Activated CD4-positive, alpha-beta T cell treated with anti-CD3 and anti-CD28 coated beads, Interleukin-2, amount 50 U/mL, for 24 hours (primary cell): ENCODE measurements around the gene OR2M2.

Experiments
- DNase-seq, 2 donors: peaks; one replicate each; pipeline ENCODE4 v3.0.0-alpha.2; 2020; ENCODE audit warnings: low read depth in 1 of 2, low spot score in 1 of 2

OR2M2 gene, protein sequence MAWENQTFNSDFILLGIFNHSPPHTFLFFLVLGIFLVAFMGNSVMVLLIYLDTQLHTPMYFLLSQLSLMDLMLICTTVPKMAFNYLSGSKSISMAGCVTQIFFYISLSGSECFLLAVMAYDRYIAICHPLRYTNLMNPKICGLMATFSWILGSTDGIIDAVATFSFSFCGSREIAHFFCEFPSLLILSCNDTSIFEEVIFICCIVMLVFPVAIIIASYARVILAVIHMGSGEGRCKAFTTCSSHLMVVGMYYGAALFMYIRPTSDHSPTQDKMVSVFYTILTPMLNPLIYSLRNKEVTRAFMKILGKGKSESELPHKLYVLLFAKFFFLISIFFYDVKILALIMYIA

DNA sequence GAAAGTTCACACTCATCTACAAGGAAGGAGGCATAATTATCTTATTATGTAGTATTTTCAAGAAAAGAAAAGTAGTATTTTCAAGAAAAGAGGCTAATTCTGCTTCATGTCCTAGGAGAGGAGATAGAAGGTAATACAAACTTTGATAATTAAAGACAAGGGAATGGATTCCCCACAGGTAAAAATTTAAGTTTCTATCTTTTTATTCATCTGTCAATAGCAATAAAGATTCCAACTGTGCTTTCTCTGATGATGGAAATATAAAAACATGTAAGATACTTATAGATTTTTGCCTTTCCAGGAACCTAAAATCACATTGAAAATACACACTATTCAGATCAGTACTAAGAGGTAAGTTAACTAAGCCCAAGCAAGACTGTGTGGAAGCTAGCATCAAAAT lies at the start of gene OR2M2:
TSS of gene OR2M2 (plus strand) at position 301 of the 400 bp plus-strand sequence. CDS start 5,165 bp downstream, outside the sequence.
- DNase-seq, result no peak

DNA sequence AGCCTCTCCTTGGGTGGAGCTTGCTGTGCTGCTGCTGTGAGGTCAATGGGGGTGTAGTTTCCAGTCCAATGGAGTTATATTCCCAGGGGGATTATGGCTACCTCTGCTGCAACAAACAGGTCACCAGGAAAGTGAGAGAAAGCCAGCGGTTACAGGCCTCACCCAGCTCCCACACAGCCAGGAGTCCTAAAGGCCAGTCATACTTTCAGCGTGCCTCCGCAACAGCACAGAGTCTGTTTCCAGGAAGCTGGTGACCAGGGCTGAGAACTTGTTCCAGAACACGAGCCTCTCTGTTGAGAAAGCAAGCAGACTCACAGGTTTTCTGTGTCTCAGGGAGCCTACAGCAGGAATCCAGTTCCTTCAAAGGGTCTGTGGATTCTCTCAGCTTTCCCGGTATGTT lies 47.0 kb upstream of the OR2M2 start:
- DNase-seq, result no peak

DNA sequence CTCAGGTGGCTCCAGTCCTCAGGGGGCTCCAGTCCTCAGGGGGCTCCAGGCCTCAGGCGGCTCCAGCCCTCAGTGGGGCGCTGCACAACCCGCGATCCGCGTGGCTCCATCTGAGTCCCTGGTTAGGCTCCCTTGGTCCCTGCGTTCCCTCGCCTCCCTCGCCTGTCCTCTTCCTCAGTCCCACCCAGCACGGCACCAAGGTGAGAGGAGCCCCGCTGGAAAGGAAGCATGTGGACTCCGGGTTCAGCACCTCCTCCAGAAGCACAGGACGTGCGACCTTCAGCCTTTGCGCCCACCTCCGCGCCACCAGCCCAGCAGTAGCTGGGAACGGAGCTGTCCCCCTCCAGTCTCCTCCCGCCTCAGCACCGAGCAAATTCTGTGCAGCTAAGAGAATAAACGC lies 37.8 kb upstream of the OR2M2 start:
- no peak for DNase-seq

DNA sequence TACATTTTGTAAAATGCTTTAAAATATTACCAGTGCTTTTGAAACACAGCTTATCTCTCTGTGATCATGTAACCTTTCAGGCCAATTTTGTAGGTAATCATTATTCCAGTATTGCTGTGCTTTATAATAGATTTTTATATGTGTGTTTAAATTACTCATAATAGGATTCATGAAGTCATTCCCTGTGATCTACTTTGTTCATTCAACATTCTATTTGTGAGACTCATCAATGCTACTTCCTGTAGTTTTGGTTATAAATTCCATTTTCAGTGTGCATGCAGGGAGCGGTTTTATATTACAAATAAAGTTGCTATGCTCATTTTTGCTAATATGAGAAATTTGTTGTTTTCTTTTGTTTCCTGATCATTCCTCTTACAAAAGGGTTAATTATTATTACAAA lies 33.8 kb upstream of the OR2M2 start:
- DNase-seq, result no peak

DNA sequence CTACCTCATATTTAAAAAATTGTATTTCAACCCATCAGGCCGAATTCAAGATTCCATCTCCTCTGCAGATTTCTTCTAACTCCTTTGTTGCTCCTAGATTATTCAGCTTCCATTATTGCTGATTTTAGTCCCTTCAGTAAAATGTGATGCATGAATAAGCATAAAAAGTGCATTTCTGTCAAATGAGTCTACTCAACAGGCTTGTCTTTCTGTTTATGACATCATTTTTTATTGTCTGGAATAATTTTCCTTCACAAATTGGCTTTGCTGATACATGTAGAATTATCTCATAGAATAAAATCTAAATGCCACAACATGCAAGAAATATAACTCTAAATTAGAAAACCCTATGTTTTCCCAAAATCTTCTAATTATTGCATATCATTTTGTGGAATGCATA lies 31.3 kb upstream of the OR2M2 start:
- no peak for DNase-seq

DNA sequence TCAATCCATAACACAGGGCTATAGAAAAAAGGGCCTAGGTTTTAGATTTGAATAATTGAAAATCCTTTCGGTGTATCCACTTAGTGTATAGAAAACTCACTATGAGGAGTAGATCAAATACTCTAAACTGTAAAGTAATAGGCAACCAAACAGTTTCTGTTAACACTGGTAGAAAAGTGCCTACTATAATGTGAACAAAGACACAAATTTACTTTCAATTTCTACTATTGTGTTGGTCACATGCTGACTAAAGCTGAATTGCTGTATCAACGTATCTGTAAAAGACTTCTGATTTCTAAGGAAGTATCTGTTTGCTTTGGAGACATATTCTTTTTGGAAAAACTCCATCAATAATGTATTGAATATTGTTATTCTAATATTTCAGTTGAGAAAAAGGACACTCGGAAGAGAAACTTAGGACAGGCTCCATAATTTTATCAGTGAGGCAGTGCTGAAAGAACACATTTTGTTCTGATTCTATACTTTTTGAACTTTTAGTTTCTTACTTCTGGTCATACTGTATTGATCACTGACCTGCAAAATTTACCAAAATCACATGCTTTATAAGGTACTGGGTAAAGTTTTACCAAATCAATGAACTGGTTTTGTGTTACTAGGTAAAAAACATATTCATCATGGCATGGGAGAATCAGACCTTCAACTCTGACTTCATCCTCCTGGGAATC lies 30.0 kb upstream of the OR2M2 start, which contains the start of gene OR2M5:
TSS of gene OR2M5 (plus strand) at position 636 of the 686 bp plus-strand sequence. CDS start at position 636, 0 bp downstream.
- DNase-seq, result no peak

DNA sequence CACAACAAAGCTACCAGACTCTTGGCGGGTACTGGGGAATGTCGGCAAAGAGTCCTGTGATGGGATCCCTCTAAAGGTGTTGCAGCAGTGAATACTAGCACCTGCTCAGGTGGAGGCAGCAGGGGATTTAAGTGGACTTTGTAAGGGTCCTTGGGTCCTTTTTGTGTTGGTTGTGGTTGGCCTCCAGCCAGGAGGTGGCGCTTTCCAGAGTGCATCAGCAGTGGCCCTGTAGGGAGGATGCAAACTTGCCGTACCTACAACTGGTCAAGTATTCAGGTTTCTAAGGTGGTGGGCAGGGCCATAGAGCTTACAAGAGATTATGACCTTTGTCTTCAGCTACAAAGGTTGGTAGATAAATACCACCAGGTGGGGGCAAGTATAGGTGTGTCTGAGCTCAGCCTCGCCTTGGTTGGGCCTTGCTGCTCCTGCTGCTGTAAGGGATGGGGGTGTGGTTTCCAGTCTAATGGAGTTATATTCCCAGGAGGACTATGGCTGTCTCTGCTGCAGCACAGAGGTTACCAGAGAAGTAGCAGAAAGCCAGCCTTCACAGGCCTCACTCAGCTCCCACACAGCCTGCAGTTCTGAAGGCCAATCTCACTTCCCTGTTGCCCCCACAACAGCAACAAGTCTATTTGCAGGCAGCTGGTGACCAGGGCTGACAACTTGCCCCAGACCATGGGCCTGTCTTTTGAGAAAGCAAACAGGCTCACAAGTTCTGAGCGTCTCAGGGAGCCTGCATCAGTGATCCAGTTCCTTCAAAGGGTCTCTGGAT lies 22.4 kb upstream of the OR2M2 start:
- no peak for DNase-seq

DNA sequence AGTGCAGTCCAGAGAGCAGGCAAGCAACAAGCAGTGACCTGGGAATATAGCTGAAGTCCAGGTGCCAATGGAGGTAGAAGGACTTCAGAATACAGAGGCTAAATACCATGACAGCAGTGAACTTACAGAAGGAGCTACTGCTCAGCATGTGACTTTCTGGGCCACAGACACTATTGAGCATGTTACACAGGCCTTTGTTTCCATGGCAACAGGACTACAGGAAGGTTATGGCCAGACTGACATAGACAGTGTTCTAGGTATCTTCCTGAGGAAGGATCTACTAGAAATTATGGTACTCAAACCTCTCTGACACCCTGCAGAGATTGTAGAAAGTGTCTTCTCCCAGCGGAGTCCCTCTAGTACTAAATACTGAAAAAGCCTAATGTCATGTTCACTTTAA lies 18.7 kb upstream of the OR2M2 start:
- no peak for DNase-seq

DNA sequence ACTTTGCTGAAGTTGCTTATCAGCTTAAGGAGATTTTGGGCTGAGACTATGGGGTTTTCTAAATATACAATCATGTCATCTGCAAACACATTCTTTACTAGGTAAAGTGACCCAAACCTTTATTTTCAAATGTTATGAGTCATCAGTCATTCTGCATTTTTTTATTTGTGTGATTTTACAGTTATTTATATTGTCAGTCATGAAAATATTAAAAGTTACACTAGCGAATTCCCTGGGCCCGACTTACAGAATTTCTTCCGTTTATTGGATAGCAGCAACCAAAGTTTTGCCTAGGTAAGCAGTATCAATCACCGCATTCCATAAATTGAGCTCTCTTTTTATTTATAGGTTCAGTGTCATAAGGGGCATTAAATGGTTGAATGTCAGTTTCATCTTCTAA lies 15.9 kb upstream of the OR2M2 start:
- DNase-seq, result no peak

DNA sequence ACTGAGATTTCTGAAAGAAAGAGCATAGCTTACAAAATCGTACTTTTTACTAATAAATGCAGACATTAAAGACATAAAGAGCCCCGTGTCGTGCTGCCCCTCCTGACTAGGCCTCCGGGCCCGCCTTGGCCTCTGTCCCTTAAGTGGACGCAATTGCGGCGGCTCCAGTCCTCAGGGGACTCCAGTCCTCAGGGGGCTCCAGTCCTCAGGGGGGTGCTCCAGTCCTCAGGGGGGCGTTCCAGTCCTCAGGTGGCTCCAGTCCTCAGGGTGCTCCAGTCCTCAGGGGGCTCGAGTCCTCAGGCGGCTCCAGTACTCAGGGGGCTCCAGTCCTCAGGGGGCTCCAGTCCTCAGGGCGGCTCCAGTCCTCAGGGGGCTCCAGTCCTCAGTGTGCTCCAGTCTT lies 10.6 kb upstream of the OR2M2 start:
- DNase-seq, result no peak

DNA sequence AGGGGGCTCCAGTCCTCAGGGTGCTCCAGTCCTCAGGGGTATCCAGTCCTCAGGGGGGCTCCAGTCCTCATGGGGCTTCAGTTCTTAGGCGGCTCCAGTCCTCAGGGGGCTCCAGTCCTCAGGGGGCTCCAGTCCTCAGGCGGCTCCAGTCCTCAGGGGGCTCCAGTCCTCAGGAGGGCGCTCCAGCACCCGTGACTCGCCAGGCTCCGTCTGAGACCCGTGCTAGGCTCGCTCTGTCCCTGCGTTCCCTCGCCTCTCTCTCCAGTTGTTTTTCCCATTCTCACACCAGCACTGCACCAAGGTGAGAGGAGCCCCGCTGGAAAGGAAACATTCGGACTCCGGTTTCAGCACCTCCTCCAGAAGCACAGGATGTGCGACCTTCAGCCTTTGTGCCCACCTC lies 9.4 kb upstream of the OR2M2 start:
- DNase-seq, result no peak

DNA sequence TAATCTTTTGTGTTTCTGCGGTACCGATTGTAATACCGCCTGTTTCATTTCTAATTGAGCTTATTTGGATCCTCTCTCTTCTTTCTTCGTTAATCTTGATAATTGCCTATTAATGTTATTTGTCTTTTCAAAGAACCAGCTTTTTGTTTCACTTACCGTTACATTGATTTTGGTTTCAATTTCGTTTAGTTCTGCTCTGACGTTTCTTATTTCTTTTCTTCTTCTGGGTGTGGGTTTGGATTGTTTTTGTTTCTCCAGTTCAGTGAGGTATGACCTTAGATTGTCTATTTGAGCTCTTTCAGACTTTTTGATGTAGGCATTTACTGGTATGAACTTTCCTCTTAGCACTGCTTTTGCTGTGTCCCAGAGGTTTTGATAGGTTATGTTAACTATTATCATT lies 9.4 kb downstream of the OR2M2 start:
- DNase-seq, result no peak

DNA sequence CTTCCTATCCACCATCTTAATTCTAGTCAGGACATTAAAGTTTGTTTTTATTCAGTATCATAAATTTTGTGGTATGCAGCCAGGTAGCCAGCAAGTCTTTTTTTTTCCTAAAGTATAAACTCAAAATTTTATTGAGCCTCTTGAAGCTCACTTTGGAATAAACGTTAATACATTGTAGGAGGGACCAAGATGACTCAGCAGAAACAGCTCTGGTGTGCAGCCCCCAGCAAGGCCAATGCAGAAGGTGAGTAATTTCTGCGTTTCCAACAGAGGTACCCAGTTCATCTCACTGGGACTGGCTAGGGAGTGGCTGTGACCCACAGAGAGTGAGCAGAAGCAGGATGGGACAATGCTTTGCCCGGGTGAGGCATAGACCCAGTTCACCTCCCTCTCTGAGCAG lies 12.7 kb downstream of the OR2M2 start:
- no peak for DNase-seq

DNA sequence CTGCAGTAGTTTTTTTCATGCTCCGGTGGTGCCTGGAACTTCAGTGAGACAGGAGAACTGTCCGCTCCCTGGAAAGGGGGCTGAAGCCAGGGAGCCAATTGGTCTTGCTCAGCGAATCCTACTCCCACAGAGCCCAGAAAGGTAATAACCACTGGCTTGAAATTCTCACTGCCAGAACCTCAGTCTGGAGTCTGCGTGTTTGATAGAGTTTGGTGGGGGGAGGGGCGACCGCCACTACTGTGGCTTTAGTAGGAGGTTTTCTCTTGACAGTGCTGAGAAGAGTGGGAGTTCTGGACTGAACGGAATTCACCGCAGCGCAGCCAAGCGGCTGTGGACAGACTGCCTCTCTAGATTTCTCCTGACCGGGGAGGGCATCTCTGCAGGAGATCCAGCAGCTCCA lies 14.4 kb downstream of the OR2M2 start:
- DNase-seq, result no peak

DNA sequence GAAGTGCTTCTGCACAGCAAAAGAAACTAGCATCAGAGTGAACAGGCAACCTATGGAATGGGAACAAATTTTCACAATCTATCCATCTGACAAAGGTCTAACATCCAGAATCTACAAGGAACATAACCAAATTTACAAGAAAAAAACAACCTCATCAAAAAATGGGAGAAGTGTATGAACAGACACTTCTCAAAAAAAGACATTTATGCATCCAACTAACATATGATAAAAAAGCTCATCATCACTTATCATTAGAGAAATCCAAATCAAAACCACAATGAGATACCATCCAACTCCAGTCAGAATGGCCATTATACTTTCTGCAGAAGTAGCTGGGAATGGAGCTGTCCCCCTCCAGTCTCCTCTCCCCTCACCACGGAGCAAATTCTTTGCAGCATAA lies 19.5 kb downstream of the OR2M2 start:
- DNase-seq, result no peak

DNA sequence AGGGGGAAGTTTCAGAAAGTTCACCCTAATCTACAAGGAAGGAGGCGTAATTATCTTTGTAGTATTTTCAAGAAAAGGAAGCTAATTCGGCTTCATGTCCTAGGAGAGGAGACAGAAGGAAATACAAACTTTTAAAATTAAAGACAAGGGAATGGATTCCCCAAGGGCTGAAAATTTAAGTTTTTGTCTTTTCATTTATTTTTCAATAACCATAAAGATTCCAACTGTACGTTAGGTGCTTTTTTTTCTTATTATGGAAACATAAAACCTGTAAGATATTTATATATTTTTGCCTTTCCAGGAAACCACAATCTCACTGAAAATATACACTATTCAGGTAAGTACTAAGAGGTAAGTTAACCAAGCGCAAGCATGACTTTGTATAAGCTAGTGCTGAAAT lies 22.3 kb downstream of the OR2M2 start, which contains the start of gene OR2M3:
TSS of gene OR2M3 (plus strand) at position 301 of the 400 bp plus-strand sequence. CDS start 5,803 bp downstream, outside the sequence.
- no peak for DNase-seq

DNA sequence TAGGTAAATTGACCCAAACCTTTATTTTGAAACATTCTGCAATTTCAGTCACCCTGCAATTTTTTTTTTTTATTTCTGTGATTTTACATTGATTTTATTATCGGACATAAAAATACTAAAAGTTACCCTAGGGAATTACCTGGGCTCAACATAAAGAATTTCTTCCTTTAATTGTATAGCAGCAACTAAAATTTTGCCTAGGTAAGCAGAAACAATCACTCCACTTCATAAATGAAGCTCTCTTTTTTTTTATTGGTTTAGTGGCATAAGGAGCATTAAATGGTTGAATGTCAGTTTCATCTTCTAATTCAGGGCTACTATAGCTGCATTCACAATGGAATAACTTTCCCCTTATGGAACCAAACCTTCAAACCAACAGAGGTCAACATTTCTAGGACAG lies 41.3 kb downstream of the OR2M2 start:
- DNase-seq, result no peak

DNA sequence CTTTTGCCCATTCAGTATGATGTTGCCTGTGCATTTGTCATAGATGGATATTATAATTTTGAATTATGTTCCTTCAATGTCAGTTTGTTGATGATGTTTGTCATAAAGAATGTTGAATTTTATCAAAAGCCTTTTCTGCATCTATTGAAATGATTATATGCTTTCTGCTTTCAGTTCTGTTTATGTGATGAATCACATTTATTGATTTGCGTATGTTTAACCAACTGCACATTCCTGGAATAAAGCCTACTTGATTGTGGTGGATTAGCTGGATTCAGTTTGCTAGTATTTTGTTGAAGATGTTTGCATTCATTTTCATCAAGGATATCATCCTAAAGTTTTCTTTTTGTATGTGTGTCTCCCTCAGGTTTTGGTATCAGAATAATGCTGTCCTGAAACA lies 50.9 kb downstream of the OR2M2 start:
- no peak for DNase-seq

DNA sequence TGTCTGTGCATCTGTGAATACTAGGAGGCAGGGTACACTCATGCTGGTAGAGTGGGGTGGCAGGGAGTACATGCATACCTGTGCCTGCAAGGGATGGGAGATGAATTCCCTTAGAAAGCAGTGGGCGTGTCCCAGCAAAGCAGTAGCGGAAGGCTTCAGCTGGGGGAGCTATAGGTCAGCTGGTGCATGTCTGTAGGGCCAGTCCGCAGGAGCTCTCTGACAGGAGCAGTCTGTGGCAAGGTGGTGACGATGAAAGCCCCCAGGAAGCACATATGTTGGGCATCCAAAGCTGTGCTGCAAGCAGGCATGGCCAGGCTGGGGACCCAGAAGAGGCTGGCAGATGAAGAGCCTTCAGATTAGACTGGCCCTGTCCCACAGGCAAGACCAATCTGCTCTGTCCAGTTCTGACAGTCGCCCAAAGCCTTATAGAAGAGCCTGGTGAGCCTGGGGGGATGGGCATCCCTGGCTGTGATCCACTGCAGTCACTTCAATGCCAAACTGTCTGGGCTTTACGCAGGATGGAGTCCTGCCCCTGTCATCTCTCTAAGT lies 54.8 kb downstream of the OR2M2 start:
- no peak for DNase-seq
